GM19463 (cell line): ENCODE data around the gene QSOX1.

Source experiments
- ATAC-seq: cut with Tn5 transposase; IDR thresholded peaks from one replicate; pipeline ENCODE4 v1.9.1; 2021; ENCODE audit warnings: mild to moderate bottlenecking, moderate library complexity; ENCODE audit not compliant: unreplicated experiment

The QSOX1 gene

GRCh38 chr1:180211156-180211859, 56.6 kb downstream of the QSOX1 start:
- ATAC-seq, result no peak

GRCh38 chr1:180211860-180212229, 57.2 kb downstream of the QSOX1 start:
- no peak for ATAC-seq

- ATAC-seq, result no peak
Observed at GRCh38 chr1:180213401-180214170, 58.9 kb downstream of the QSOX1 start.

GRCh38 chr1:180215856-180216625, 61.4 kb downstream of the QSOX1 start:
- ATAC-seq, result no peak

GRCh38 chr1:180217006-180217405, 62.3 kb downstream of the QSOX1 start:
- no peak for ATAC-seq

- no peak for ATAC-seq
Observed at GRCh38 chr1:180218806-180219765, 64.4 kb downstream of the QSOX1 start.

- no peak for ATAC-seq
Observed at GRCh38 chr1:180219776-180220175, 65.1 kb downstream of the QSOX1 start.

GRCh38 chr1:180221462-180221861, 66.8 kb downstream of the QSOX1 start:
- ATAC-seq, result no peak

GRCh38 chr1:180224902-180225301, 70.2 kb downstream of the QSOX1 start:
- ATAC-seq, result no peak

GRCh38 chr1:180225403-180225802, 70.7 kb downstream of the QSOX1 start:
- no peak for ATAC-seq

- ATAC-seq, result no peak
Observed at GRCh38 chr1:180227861-180228647, 73.4 kb downstream of the QSOX1 start.

- peak; percentile 23 for ATAC-seq
Observed at GRCh38 chr1:180228648-180229482, 74.2 kb downstream of the QSOX1 start.

GRCh38 chr1:180229483-180230415, 75.1 kb downstream of the QSOX1 start, which contains the start of gene LHX4:
Gene LHX4, plus strand, starts transcription at chr1:180230264. Its CDS starts 266 bp downstream, at chr1:180230530.
- peak; percentile 43 for ATAC-seq

GRCh38 chr1:180230416-180230790, 75.7 kb downstream of the QSOX1 start:
- no peak for ATAC-seq

- ATAC-seq, result no peak
Observed at GRCh38 chr1:180230791-180231505, 76.3 kb downstream of the QSOX1 start.

GRCh38 chr1:180231506-180231921, 76.8 kb downstream of the QSOX1 start:
- no peak for ATAC-seq

GRCh38 chr1:180231936-180232335, 77.3 kb downstream of the QSOX1 start:
- ATAC-seq, result no peak
